ENCODE results near the gene AKT2. TPM values are rescaled to one million over a fixed set of nuclear protein-coding genes. Genes with fewer than 3 reads are reported as not detected.

AKT2 gene
- total RNA-seq, 1 donor from 2014 or later = 103 TPM

DNA sequence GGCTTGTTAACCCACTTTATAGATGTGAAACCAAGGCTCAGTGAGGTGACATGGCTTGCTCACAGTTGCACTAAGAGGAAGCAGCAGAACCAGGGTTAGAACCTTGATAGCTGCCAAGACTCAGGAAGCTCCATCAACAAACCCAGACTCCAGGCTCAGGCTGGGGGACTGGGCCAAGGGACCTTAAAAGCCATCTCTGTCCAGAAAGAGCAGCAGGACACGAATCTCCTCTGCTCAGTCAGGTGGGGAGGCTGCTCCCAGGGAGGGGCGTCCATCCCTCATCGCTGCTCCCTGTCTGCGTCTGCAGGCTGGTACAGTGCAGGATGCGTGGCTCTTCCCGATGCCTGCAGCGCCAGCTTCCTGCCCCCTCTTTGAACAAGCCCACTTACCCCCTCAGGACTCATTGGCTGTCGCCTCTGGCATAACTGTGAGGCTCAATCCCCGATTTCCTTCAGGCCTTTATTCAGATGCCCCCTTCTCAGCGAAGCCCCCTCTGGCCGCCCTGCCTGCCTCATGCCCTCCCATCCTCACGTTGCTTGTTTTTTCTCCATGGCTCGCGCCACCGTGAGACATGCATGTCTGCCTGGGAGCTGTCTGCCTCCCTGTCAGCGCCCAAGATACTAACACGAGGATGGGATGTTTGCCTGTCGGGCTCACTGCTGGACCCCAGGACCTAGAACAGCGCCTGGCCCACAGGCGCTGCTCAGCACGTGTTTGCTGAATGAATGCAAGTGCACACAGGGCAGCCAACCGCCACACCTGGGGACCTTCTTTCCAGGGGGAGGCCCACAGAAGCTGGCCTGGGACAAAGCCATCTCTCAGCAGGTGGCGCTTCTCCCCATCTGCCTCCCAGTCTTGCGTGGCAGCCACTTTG lies 21.5 kb downstream of the AKT2 start:
- peaks cover 3% of the 10 kb centered on the region for H3K4me1 ChIP-seq
- intact Hi-C loops (cut with DNase I) = no loop called here
- DNase-seq (no peak), ATAC-seq (no peak)
- peaks cover 27% of the 10 kb centered on the region for H3K36me3 ChIP-seq
- TF ChIP-seq, protein P1, sequence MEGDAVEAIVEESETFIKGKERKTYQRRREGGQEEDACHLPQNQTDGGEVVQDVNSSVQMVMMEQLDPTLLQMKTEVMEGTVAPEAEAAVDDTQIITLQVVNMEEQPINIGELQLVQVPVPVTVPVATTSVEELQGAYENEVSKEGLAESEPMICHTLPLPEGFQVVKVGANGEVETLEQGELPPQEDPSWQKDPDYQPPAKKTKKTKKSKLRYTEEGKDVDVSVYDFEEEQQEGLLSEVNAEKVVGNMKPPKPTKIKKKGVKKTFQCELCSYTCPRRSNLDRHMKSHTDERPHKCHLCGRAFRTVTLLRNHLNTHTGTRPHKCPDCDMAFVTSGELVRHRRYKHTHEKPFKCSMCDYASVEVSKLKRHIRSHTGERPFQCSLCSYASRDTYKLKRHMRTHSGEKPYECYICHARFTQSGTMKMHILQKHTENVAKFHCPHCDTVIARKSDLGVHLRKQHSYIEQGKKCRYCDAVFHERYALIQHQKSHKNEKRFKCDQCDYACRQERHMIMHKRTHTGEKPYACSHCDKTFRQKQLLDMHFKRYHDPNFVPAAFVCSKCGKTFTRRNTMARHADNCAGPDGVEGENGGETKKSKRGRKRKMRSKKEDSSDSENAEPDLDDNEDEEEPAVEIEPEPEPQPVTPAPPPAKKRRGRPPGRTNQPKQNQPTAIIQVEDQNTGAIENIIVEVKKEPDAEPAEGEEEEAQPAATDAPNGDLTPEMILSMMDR (IDR thresholded peaks at IDR 0.05) = no peak
- H3K4me3 ChIP-seq = no peak overlapping the region
- H3K27me3 ChIP-seq = no peaks in the 10 kb centered on the region
- H3K9me3 ChIP-seq = no peaks in the 10 kb centered on the region
- no peak overlapping the region for H3K27ac ChIP-seq

GRCh38 chr19:40262422-40262821 lies 22.7 kb downstream of the AKT2 start:
- H3K4me3 ChIP-seq = no peak overlapping the region
- H3K27me3 ChIP-seq = no peaks in the 10 kb centered on the region
- DNase-seq (no peak), ATAC-seq (no peak)
- H3K9me3 ChIP-seq = no peaks in the 10 kb centered on the region
- H3K36me3 ChIP-seq = peaks cover 27% of the 10 kb centered on the region
- no peak overlapping the region for H3K27ac ChIP-seq
- TF ChIP-seq, protein P1 (IDR thresholded peaks at IDR 0.05) = no peak
- intact Hi-C loops (cut with DNase I) = no loop called here
- H3K4me1 ChIP-seq = peaks cover 3% of the 10 kb centered on the region

DNA sequence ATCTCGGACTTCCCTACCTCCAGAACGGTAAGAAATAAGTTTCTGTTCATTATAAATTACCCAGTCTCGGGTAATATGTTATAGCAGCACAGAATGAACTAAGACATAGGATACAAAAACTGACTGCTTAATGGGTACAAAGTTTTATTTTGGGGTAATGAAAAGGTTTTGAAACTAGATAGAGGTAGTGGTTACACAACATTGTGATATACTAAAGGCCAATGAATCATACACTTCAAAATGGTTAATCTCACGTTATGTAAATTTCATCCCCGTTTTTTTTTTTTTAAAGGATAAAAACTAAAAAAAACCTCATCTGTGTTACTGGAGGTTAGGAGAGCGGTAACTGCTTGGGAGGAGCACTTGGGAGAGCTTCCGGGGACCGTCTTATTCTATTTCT lies 23.5 kb downstream of the AKT2 start:
- Histone ChIP-seq H3K36me3 (peaks cover 30% of the 10 kb centered on the region), H3K4me3 (no peak overlapping the region), H3K9me3 (no peaks in the 10 kb centered on the region), H3K4me1 (peaks cover 3% of the 10 kb centered on the region), H3K27me3 (no peaks in the 10 kb centered on the region), H3K27ac (no peak overlapping the region)
- DNase-seq (no peak), ATAC-seq (no peak)
- intact Hi-C loops (cut with DNase I) = no loop called here
- TF ChIP-seq, protein P1 (IDR thresholded peaks at IDR 0.05) = no peak

- Histone ChIP-seq H3K27ac (no peak overlapping the region), H3K4me3 (no peak overlapping the region), H3K4me1 (peaks cover 3% of the 10 kb centered on the region), H3K9me3 (no peaks in the 10 kb centered on the region), H3K27me3 (no peaks in the 10 kb centered on the region), H3K36me3 (peaks cover 41% of the 10 kb centered on the region)
- intact Hi-C loops (cut with DNase I) = no loop called here
- ATAC-seq (peak; percentile 28), DNase-seq (no peak)
- TF ChIP-seq, protein P1 (IDR thresholded peaks at IDR 0.05) = no peak
These were observed 28.0 kb downstream of the AKT2 start for GRCh38 chr19:40257096-40257517.

DNA sequence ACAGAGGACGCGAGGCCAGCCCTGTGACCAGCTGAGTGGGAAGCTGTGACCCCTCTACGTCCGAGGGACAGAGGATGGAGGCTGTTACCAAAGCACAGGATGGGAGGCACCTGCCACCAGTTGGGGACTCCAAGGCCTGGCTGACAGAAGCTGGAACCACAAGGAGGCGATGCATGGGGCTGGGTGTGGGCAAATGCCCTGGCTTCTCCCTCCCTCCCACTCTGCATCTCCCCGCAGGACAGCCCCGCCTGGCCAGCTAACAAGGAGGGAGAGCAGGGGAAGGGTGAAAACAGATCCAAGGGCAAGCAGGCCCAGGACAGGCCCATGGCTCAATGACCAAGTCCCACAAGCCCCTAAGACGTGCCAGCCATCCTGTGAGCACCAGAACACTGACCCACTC lies 28.6 kb downstream of the AKT2 start:
- peaks cover 3% of the 10 kb centered on the region for H3K4me1 ChIP-seq
- intact Hi-C loops (cut with DNase I) = no loop called here
- H3K9me3 ChIP-seq = no peaks in the 10 kb centered on the region
- TF ChIP-seq, protein P1 (IDR thresholded peaks at IDR 0.05) = no peak
- no peaks in the 10 kb centered on the region for H3K27me3 ChIP-seq
- peak; percentile 14 for ATAC-seq
- no peak for DNase-seq
- H3K4me3 ChIP-seq = no peak overlapping the region
- H3K27ac ChIP-seq = no peak overlapping the region
- peaks cover 41% of the 10 kb centered on the region for H3K36me3 ChIP-seq
